Heart right ventricle (tissue), 16 donors: Measurements from ENCODE around the gene IL10RB. TPM values are rescaled to one million over a fixed set of nuclear protein-coding genes. Genes with fewer than 3 reads are reported as not detected.

Source experiments
- ATAC-seq, 8 donors: fragments of 200-7000 bp; cut with Tn5 transposase; one replicate each; pipeline ENCODE4 v1.9.1; 2020; ENCODE audit warnings: mild to moderate bottlenecking in 8 of 8, moderate library complexity in 8 of 8, moderate number of reproducible peaks in 1 of 8
- DNase-seq, 2 donors: peaks; one replicate each; pipeline ENCODE4 v3.0.0-alpha.2; 2020
- H3K27ac ChIP-seq, 10 donors: fragments of 200-600 bp; sonication (generic) in 2 of 10; one replicate each; pipeline versions ENCODE4 v1.5.0 to v1.8.0; 2020 to 2022; ENCODE audit warnings: mild to moderate bottlenecking in 3 of 10
- H3K27me3 ChIP-seq, 7 donors: fragments of 200-600 bp; one replicate each; pipeline ENCODE4 v1.8.0; 2021 to 2022; ENCODE audit warnings: mild to moderate bottlenecking in 2 of 7
- H3K36me3 ChIP-seq, 9 donors: fragments of 200-600 bp; sonication (generic) in 1 of 9; one replicate each; pipeline versions ENCODE4 v1.5.0 to v1.8.0; 2020 to 2022; ENCODE audit warnings: mild to moderate bottlenecking in 2 of 9
- H3K4me1 ChIP-seq, 9 donors: fragments of 200-600 bp; sonication (generic) in 1 of 9; one replicate each; pipeline versions ENCODE4 v1.5.0 to v1.8.0; 2020 to 2022; ENCODE audit warnings: mild to moderate bottlenecking in 4 of 9
- H3K4me3 ChIP-seq, 10 donors: fragments of 200-600 bp; sonication (generic) in 2 of 10; one replicate each; pipeline versions ENCODE4 v1.5.0 to v1.8.0; 2020 to 2022; ENCODE audit warnings: mild to moderate bottlenecking in 7 of 10, moderate library complexity in 2 of 10
- H3K9me3 ChIP-seq, 11 donors: fragments of 200-600 bp in 10 of 11; sonication (generic) in 2 of 11; one replicate each; pipeline versions ENCODE4 v1.5.0 to v1.8.0; 2013 to 2022; ENCODE audit warnings: mild to moderate bottlenecking in 2 of 11, control low read depth in 1 of 11, moderate library complexity in 1 of 11
- CTCF ChIP-seq, 9 donors: fragments of 200-600 bp; sonication (generic) in 2 of 9; IDR thresholded peaks; one replicate each; pipeline versions ENCODE4 v1.5.0 to v1.8.0; 2021 to 2022; ENCODE audit warnings: antibody characterized with exemption in 9 of 9, mild to moderate bottlenecking in 5 of 9, moderate library complexity in 1 of 9
- WGBS, 2 donors: extraction: QIAGEN DNeasy Blood & Tissue Kit; methylation state at CpG; one replicate each; pipeline ENCODE4 v1.1.7; 2013; ENCODE audit warnings: inconsistent platforms in 1 of 2; 5-methylcytosine and 5-hydroxymethylcytosine counted together
- intact Hi-C, 10 donors: fragments of 100-400 bp; cut with DNase I; formaldehyde crosslinking; loops; one replicate each; pipeline versions ENCODE4 v1.11.1 to v1.14.2; 2022
- polyA plus RNA-seq, 2 donors: library from polyadenylated mRNA; stranded (reverse); fragments of 200-250 nt; gene quantifications; one replicate each; pipeline ENCODE4 v1.2.3, GENCODE V29; 2013
- total RNA-seq, 10 donors: library from RNA; stranded (reverse); fragmentation: NEBNext Ultra II Directional in 3 of 10; extraction: Animal tissue kit (Norgen Biotek cat#: 25700) in 3 of 10; gene quantifications; one replicate each; pipeline versions ENCODE4 v1.2.1 to v1.2.4, GENCODE V29; 2021 to 2023
- donor health status: Arrhythmogenic right ventricular cardiomyopathy.
- donor health status: ischemic (EF 13 %, LVEDD 7.1; RV severe dilation, severe dysfunction).
- donor health status: healthy with polysubstance abuse.
- donor health status: DM: no; HTN: yes; CAD: no.
- donor health status: DM: no; HTN: no; CAD: no.
- donor health status: ischemic (EF 25% LVEDD 6.9; RV normal size, moderate dysfunction).
- donor health status: ischemic (EF 25% LVEDD 5.7; RV mildly dilated, moderate dysfunction).
- donor health status: healthy.
- donor health status: DM: yes; HTN: yes; CAD: no.
- donor health status: Ischemic cardiomyopathy.
- donor health status: ischemic (EF 35%, LVEDD 5.7; RV mildly dilated, moderate dysfunction).
- donor health status: nonischemic (EF 11% LVEDD 7.7; RV severe dilation, severe dysfunction).
- donor health status: DM: yes; HTN: yes; CAD: no.
- donor health status: PGD.
- donor health status: ischemic (EF 29% LVEDD 5.4; RV normal size, mild dysfunction).
- donor health status: nonischemic (EF 23%, LVEDD 6.1; RV moderate dilation, normal function).

IL10RB gene
- total and polyA plus RNA-seq, 12 donors = 4.1 to 16.8 (median 7.2) TPM

- H3K36me3 ChIP-seq = peaks cover 0 to 78% (median 20%) of the 10 kb centered on the region in 9 donors
Measured at GRCh38 chr21:33261635-33262034, 4.5 kb upstream of the IL10RB start.

GRCh38 chr21:33262921-33263320, 3.2 kb upstream of the IL10RB start:
- DNase-seq (no peak), ATAC-seq (no peak)
- Histone ChIP-seq H3K9me3 (peaks cover 0 to 5% (median 4%) of the 10 kb centered on the region in 11 donors), H3K27ac (no peak overlapping the region), H3K4me3 (no peak overlapping the region), H3K4me1 (peaks cover 0 to 73% (median 16%) of the 10 kb centered on the region in 9 donors), H3K27me3 (no peaks in the 10 kb centered on the region), H3K36me3 (peaks cover 0 to 67% (median 11%) of the 10 kb centered on the region in 9 donors)
- 96% methylated on average over 11 of the region's 11 CpGs for WGBS, 2 donors
- no peak for TF ChIP-seq CTCF (IDR thresholded peaks at IDR 0.05)
- intact Hi-C loops = loop anchor here in 1 of 10 donors (5.0 to 10.0 kb wide), 2 partner anchors 56 to 62 kb away; partner anchors contain the start of gene IFNAR1

More at GRCh38 chr21:33261635-33262034, 4.5 kb upstream of the IL10RB start:
- 84 to 88% methylated on average over 3 of the region's 3 CpGs for WGBS, 2 donors
- Histone ChIP-seq H3K27ac (peak overlapping the region in 1 of 10 donors; percentile 13), H3K4me1 (peaks cover 0 to 60% (median 8%) of the 10 kb centered on the region in 9 donors), H3K27me3 (no peaks in the 10 kb centered on the region), H3K4me3 (no peak overlapping the region), H3K9me3 (peaks cover 0 to 9% (median 5%) of the 10 kb centered on the region in 11 donors)
- intact Hi-C loops = loop anchor here in 1 of 10 donors (5.0 to 10.0 kb wide), 2 partner anchors 54 to 63 kb away; partner anchors contain the start of gene IFNAR1
- no peak for DNase-seq
- ATAC-seq = no peak
- no peak for TF ChIP-seq CTCF (IDR thresholded peaks at IDR 0.05)

- ATAC-seq (no peak), DNase-seq (no peak)
- intact Hi-C loops = loop anchor here in 1 of 10 donors (5.0 to 10.0 kb wide), 2 partner anchors 57 to 60 kb away; partner anchors contain the start of gene IFNAR1
- Histone ChIP-seq H3K27me3 (no peaks in the 10 kb centered on the region), H3K36me3 (peaks cover 0 to 67% (median 3%) of the 10 kb centered on the region in 9 donors), H3K4me3 (no peak overlapping the region), H3K4me1 (peaks cover 0 to 75% (median 18%) of the 10 kb centered on the region in 9 donors), H3K27ac (peak overlapping the region in 3 of 10 donors; percentile 36 to 98 (median 91)), H3K9me3 (no peaks in the 10 kb centered on the region)
- 89 to 90% methylated on average over 11 of the region's 11 CpGs for WGBS, 2 donors
- no peak for TF ChIP-seq CTCF (IDR thresholded peaks at IDR 0.05)
Measured at GRCh38 chr21:33264561-33264960, 1.6 kb upstream of the IL10RB start.

- peaks cover 0 to 67% (median 18%) of the 10 kb centered on the region in 9 donors for H3K4me1 ChIP-seq
- peak overlapping the region in 9 of 10 donors; percentile 54 to 96 (median 85) for H3K4me3 ChIP-seq
- H3K36me3 ChIP-seq = peaks cover 0 to 68% (median 10%) of the 10 kb centered on the region in 9 donors
- no peaks in the 10 kb centered on the region for H3K27me3 ChIP-seq
- intact Hi-C loops = loop anchor here in 2 of 10 donors (1.0 to 10.0 kb wide), 3 partner anchors 23 to 59 kb away; partner anchors contain the start of genes IFNAR1 (in 1 of the 2) and IFNAR2 (in 1 of the 2)
- H3K27ac ChIP-seq = peak overlapping the region in 8 of 10 donors; percentile 70 to 98 (median 88)
- 35 to 43% methylated on average over 12 of the region's 12 CpGs for WGBS, 2 donors
- no peaks in the 10 kb centered on the region for H3K9me3 ChIP-seq
- TF ChIP-seq CTCF (IDR thresholded peaks at IDR 0.05) = peak in 1 of 9 donors; percentile 11
- ATAC-seq = peak; percentile 50 to 69 (median 54)
- no peak for DNase-seq
Measured at GRCh38 chr21:33265664-33266049, 510 bp upstream of the IL10RB start.
